GM23338 (cell line): ENCODE results near the gene PTPN13. TPM values are rescaled to one million over a fixed set of nuclear protein-coding genes. Genes with fewer than 3 reads are reported as not detected.

Experiments used
- ATAC-seq: fragments of 200-7000 bp; cut with Tn5 transposase; 3 replicates; pipeline ENCODE4 v1.9.1; 2020
- DNase-seq: peaks from one replicate; pipeline ENCODE4 v3.0.0-alpha.2; 2015; ENCODE audit warnings: low spot score
- H2AFZ ChIP-seq: fragments of 200-600 bp; sonication (generic); 2 replicates; pipeline ENCODE4 v1.8.0; 2016; ENCODE audit warnings: antibody characterized with exemption, mild to moderate bottlenecking, moderate library complexity
- H3F3A ChIP-seq: fragments of 200-600 bp; sonication (generic); replicated peaks from 2 replicates; pipeline ENCODE4 v1.8.0; 2017; ENCODE audit warnings: antibody characterized with exemption, mixed run types, low read depth
- H3K27ac ChIP-seq: fragments of 200-600 bp; sonication (generic); 2 replicates; pipeline ENCODE4 v1.6.1; 2016; ENCODE audit warnings: low read depth
- H3K27me3 ChIP-seq: fragments of 200-600 bp; sonication (generic); 2 replicates; pipeline ENCODE4 v1.8.0; 2016; ENCODE audit warnings: mild to moderate bottlenecking, mixed run types, moderate library complexity; ENCODE audit not compliant: insufficient read depth
- H3K36me3 ChIP-seq: fragments of 200-600 bp; sonication (generic); 2 replicates; pipeline ENCODE4 v1.8.0; 2016; ENCODE audit warnings: mild to moderate bottlenecking; ENCODE audit not compliant: insufficient read depth
- H3K4me1 ChIP-seq: fragments of 200-600 bp; sonication (generic); 2 replicates; pipeline ENCODE4 v1.8.0; 2016; ENCODE audit warnings: mild to moderate bottlenecking, moderate library complexity; ENCODE audit not compliant: insufficient read depth
- H3K4me2 ChIP-seq: fragments of 200-600 bp; sonication (generic); 2 replicates; pipeline ENCODE4 v1.7.1; 2017; ENCODE audit warnings: mixed run types
- H3K4me3 ChIP-seq: fragments of 200-600 bp; sonication (generic); 2 replicates; pipeline ENCODE4 v1.6.1; 2016; ENCODE audit warnings: mixed run types
- H3K79me2 ChIP-seq: fragments of 200-600 bp; sonication (generic); replicated peaks from 2 replicates; pipeline ENCODE4 v1.8.0; 2017; ENCODE audit warnings: mild to moderate bottlenecking; ENCODE audit not compliant: insufficient read depth
- H3K9me2 ChIP-seq: fragments of 200-600 bp; sonication (generic); 2 replicates; pipeline ENCODE4 v1.8.0; 2017; ENCODE audit not compliant: insufficient read depth
- H4K20me1 ChIP-seq: fragments of 200-600 bp; sonication (generic); replicated peaks from 2 replicates; pipeline ENCODE4 v1.8.0; 2017; ENCODE audit warnings: mild to moderate bottlenecking; ENCODE audit not compliant: insufficient read depth
- H3K27ac Mint-ChIP-seq: 2 replicates; pipeline ENCODE4 v1.8.0; 2020; ENCODE audit warnings: inconsistent platforms, mild to moderate bottlenecking, moderate library complexity, mixed read lengths
- H3K27me3 Mint-ChIP-seq: 3 replicates; pipeline ENCODE4 v1.8.0; 2022; ENCODE audit warnings: low read depth, mild to moderate bottlenecking, moderate library complexity, mixed read lengths, inconsistent platforms; ENCODE audit not compliant: insufficient read depth, poor library complexity
- H3K36me3 Mint-ChIP-seq: 3 replicates; pipeline ENCODE4 v1.8.0; 2021; ENCODE audit warnings: low read depth, mild to moderate bottlenecking, inconsistent platforms, moderate library complexity, mixed read lengths
- H3K4me1 Mint-ChIP-seq: 3 replicates; pipeline ENCODE4 v1.8.0; 2020; ENCODE audit warnings: mild to moderate bottlenecking, inconsistent platforms, mixed read lengths
- H3K4me3 Mint-ChIP-seq: 3 replicates; pipeline ENCODE4 v1.8.0; 2021; ENCODE audit warnings: moderate library complexity, mild to moderate bottlenecking, inconsistent platforms, mixed read lengths
- H3K9me3 Mint-ChIP-seq: 3 replicates; pipeline ENCODE4 v1.8.0; 2020; ENCODE audit warnings: moderate library complexity, mild to moderate bottlenecking, inconsistent platforms, mixed read lengths
- CREB1 ChIP-seq: fragments of 250-450 bp; sonication (Bioruptor Pico); IDR thresholded peaks from 2 replicates; pipeline ENCODE4 v1.5.0; 2020; ENCODE audit warnings: low read depth, mild to moderate bottlenecking, moderate library complexity
- ETS1 ChIP-seq: IDR thresholded peaks from 2 replicates; pipeline ENCODE4 v1.6.1; 2016; ENCODE audit warnings: antibody characterized with exemption
- EZH2 ChIP-seq: fragments of 200-600 bp; sonication (generic); IDR thresholded peaks from one replicate; pipeline ENCODE4 v1.8.0; 2017; ENCODE audit warnings: antibody characterized with exemption, mild to moderate bottlenecking, low read depth; ENCODE audit not compliant: unreplicated experiment
- EZH2phosphoT487 ChIP-seq: fragments of 200-600 bp; sonication (generic); IDR thresholded peaks from one replicate; pipeline ENCODE4 v1.8.1; 2018; ENCODE audit warnings: antibody characterized with exemption; ENCODE audit not compliant: unreplicated experiment
- JUNB ChIP-seq: IDR thresholded peaks from one replicate; pipeline ENCODE4 v1.6.1; 2016; ENCODE audit warnings: antibody characterized with exemption; ENCODE audit not compliant: unreplicated experiment
- NANOG ChIP-seq: IDR thresholded peaks from 2 replicates; pipeline ENCODE4 v1.6.1; 2016; ENCODE audit warnings: antibody characterized with exemption, borderline replicate concordance
- POLR2AphosphoS5 ChIP-seq: IDR thresholded peaks from 2 replicates; pipeline ENCODE4 v1.6.1; 2016; ENCODE audit warnings: antibody characterized with exemption, low read depth
- ZNF114 ChIP-seq: fragments of 250-450 bp; sonication (Bioruptor Pico); IDR thresholded peaks from 2 replicates; pipeline ENCODE4 v1.5.0; 2020; ENCODE audit warnings: mild to moderate bottlenecking, moderate library complexity
- ZNF331 ChIP-seq: fragments of 250-450 bp; sonication (Bioruptor Pico); IDR thresholded peaks from 2 replicates; pipeline ENCODE4 v1.5.0; 2020; ENCODE audit warnings: low read depth, mild to moderate bottlenecking, moderate library complexity
- polyA plus RNA-seq: library from polyadenylated mRNA; unstranded; fragments of >200 nt; fragmentation: Nextera tagmentation; extraction: Ambion mirVana; gene quantifications from 2 replicates; pipeline ENCODE4 v1.2.1, GENCODE V29; 2016
- total RNA-seq: library from RNA; depleted of rRNA; stranded (reverse); fragments of >200 nt; shearing (Covaris generic); gene quantifications from 2 replicates; pipeline ENCODE4 v1.2.3, GENCODE V29; 2014
- TF ChIP-seq, protein P1 (sequence below): fragments of 250-450 bp; sonication (Bioruptor Pico); IDR thresholded peaks from 2 replicates; pipeline ENCODE4 v1.5.0; 2020; ENCODE audit warnings: mild to moderate bottlenecking, moderate library complexity

Gene PTPN13
- total and polyA plus RNA-seq, 2 experiments from 2014 or later: 12.6 to 49.9 TPM

DNA sequence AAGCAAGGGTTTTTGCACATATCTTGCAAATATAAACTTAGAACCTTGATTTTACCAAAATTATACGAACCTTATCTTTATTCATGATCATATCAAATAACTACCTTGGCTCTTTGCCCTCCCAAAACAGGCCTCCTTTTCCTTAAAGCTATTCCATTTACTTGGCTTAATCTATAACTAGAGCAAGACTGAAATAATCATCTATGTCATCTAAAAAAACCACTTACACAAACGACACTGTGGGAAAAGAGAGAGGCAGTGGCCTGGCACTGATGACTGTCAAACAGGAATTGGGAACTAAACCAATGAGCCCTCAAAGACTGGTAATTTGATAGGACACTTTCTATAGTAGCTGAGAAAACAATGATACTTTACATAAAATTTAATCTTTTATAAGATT is 11.7 kb upstream of the PTPN13 start (continued):
- TF ChIP-seq CREB1 (CRISPR knock-in tag) (no peak), NANOG (no peak), ZNF331 (CRISPR knock-in tag) (no peak), EZH2phosphoT487 (no peak)

DNA sequence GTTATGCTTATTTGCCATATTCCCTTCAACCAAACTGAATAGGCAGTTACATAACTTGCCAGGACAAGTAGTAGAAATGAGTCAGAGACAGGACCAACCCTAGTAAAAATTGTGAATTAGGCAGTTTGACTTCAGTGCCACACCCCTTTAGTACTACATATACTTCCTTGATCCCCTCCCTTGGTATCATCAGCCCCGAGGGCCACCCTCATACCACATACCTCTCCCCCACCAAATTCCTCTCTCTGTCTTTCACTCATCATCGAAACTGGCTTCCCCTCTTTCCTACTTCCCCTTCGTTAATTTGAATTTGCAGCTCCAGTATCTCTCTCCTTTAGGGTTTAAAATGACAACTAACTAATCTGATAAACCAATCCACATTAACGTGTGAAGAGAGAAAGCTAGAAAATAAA is 7.9 kb upstream of the PTPN13 start:
- peak; percentile 88 for ATAC-seq
- peak overlapping the region; percentile 54; the same call in 1 of the 2 replicates for H3K27ac Mint-ChIP-seq
- H4K20me1 ChIP-seq: no peaks in the 10 kb centered on the region

DNA sequence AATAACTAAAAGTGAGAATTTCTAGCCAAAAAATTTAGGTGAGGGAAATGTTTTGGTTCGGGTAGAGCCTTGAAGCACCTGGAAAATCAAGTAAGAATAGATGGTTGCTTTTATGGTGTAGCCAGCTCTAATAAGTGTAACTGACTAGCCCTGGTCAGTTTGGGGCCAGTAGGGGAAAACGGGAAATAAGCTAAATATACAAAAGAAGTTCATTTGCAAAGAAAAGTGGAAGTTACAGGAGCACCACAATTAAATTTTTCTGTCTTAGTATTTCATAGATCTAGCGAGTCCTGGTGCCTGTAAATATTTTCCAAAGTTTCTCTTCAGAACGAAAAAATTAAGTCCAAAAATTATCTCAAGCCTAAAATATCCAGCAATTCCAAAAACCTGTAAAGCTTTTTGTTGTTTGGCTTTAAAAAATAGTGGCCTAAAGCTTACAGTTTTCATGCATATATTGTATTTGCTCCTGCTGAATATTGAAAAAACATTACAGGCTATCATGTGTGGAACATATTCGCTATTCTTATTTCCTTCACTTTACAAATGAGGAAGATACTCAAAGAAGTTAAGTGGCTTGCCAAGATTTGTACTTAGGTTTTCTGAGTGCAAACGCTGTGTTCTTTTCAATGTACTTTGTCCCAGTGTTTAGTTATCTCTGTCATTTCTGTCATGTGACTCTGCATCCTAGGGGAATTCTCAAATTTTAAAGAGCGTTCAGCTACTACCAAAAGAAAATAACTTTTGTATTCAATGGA is 7.3 kb upstream of the PTPN13 start:
- H3K9me2 ChIP-seq: no peaks in the 10 kb centered on the region
- H3K27ac Mint-ChIP-seq: peak overlapping the region; percentile 54
- peaks cover 7% of the 10 kb centered on the region; the same call in 1 of the 2 replicates for H3K4me1 ChIP-seq
- no peaks in the 10 kb centered on the region for H3K36me3 Mint-ChIP-seq
- H3K4me3 Mint-ChIP-seq: no peak overlapping the region
- peak overlapping the region; percentile 4; the same call in 1 of the 2 replicates for H3K27ac ChIP-seq
- DNase-seq (no peak), ATAC-seq (no peak)
- H3F3A ChIP-seq: no peaks in the 10 kb centered on the region
- H4K20me1 ChIP-seq: no peaks in the 10 kb centered on the region
- H3K27me3 ChIP-seq: no peaks in the 10 kb centered on the region
- peak overlapping the region; percentile 5 for H3K4me2 ChIP-seq
- H3K79me2 ChIP-seq: no peaks in the 10 kb centered on the region
- no peak overlapping the region for H3K4me3 ChIP-seq
- H3K4me1 Mint-ChIP-seq: peaks cover 15% of the 10 kb centered on the region
- H3K9me3 Mint-ChIP-seq: no peaks in the 10 kb centered on the region
- H2AFZ ChIP-seq: no peak overlapping the region
- no peaks in the 10 kb centered on the region for H3K36me3 ChIP-seq
- H3K27me3 Mint-ChIP-seq: peaks cover 3% of the 10 kb centered on the region
- TF ChIP-seq POLR2AphosphoS5 (no peak), ZNF331 (CRISPR knock-in tag) (no peak), ETS1 (no peak), NANOG (no peak)
- TF ChIP-seq, protein P1, sequence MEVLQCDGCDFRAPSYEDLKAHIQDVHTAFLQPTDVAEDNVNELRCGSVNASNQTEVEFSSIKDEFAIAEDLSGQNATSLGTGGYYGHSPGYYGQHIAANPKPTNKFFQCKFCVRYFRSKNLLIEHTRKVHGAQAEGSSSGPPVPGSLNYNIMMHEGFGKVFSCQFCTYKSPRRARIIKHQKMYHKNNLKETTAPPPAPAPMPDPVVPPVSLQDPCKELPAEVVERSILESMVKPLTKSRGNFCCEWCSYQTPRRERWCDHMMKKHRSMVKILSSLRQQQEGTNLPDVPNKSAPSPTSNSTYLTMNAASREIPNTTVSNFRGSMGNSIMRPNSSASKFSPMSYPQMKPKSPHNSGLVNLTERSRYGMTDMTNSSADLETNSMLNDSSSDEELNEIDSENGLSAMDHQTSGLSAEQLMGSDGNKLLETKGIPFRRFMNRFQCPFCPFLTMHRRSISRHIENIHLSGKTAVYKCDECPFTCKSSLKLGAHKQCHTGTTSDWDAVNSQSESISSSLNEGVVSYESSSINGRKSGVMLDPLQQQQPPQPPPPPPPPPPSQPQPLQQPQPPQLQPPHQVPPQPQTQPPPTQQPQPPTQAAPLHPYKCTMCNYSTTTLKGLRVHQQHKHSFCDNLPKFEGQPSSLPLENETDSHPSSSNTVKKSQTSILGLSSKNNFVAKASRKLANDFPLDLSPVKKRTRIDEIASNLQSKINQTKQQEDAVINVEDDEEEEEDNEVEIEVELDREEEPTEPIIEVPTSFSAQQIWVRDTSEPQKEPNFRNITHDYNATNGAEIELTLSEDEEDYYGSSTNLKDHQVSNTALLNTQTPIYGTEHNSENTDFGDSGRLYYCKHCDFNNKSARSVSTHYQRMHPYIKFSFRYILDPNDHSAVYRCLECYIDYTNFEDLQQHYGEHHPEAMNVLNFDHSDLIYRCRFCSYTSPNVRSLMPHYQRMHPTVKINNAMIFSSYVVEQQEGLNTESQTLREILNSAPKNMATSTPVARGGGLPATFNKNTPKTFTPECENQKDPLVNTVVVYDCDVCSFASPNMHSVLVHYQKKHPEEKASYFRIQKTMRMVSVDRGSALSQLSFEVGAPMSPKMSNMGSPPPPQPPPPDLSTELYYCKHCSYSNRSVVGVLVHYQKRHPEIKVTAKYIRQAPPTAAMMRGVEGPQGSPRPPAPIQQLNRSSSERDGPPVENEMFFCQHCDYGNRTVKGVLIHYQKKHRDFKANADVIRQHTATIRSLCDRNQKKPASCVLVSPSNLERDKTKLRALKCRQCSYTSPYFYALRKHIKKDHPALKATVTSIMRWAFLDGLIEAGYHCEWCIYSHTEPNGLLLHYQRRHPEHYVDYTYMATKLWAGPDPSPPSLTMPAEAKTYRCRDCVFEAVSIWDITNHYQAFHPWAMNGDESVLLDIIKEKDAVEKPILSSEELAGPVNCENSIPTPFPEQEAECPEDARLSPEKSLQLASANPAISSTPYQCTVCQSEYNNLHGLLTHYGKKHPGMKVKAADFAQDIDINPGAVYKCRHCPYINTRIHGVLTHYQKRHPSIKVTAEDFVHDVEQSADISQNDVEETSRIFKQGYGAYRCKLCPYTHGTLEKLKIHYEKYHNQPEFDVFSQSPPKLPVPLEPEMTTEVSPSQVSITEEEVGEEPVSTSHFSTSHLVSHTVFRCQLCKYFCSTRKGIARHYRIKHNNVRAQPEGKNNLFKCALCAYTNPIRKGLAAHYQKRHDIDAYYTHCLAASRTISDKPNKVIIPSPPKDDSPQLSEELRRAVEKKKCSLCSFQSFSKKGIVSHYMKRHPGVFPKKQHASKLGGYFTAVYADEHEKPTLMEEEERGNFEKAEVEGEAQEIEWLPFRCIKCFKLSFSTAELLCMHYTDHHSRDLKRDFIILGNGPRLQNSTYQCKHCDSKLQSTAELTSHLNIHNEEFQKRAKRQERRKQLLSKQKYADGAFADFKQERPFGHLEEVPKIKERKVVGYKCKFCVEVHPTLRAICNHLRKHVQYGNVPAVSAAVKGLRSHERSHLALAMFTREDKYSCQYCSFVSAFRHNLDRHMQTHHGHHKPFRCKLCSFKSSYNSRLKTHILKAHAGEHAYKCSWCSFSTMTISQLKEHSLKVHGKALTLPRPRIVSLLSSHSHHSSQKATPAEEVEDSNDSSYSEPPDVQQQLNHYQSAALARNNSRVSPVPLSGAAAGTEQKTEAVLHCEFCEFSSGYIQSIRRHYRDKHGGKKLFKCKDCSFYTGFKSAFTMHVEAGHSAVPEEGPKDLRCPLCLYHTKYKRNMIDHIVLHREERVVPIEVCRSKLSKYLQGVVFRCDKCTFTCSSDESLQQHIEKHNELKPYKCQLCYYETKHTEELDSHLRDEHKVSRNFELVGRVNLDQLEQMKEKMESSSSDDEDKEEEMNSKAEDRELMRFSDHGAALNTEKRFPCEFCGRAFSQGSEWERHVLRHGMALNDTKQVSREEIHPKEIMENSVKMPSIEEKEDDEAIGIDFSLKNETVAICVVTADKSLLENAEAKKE (CRISPR knock-in tag): no peak

More for the DNA sequence above, 7.9 kb upstream of the PTPN13 start:
- peaks cover 3% of the 10 kb centered on the region for H3K27me3 Mint-ChIP-seq
- Histone ChIP-seq H3K4me1 (peaks cover 7% of the 10 kb centered on the region; the same call in 1 of the 2 replicates), H3K4me3 (no peak overlapping the region), H2AFZ (no peak overlapping the region), H3K4me2 (peak overlapping the region; percentile 5), H3K9me2 (no peaks in the 10 kb centered on the region), H3K27ac (0 out of 2 replicates have a peak overlapping the region, but pooled peaks have one; percentile 4), H3K27me3 (no peaks in the 10 kb centered on the region), H3K79me2 (no peaks in the 10 kb centered on the region), H3F3A (no peaks in the 10 kb centered on the region), H3K36me3 (no peaks in the 10 kb centered on the region)
- no peaks in the 10 kb centered on the region for H3K9me3 Mint-ChIP-seq
- TF ChIP-seq NANOG: no peak
- no peak for TF ChIP-seq EZH2phosphoT487
- no peak for TF ChIP-seq JUNB
- no peak for TF ChIP-seq ZNF331 (CRISPR knock-in tag)
- TF ChIP-seq POLR2AphosphoS5: no peak
- TF ChIP-seq ZNF114 (CRISPR knock-in tag): no peak
- no peak for TF ChIP-seq EZH2
- no peaks in the 10 kb centered on the region for H3K36me3 Mint-ChIP-seq
- no peak overlapping the region for H3K4me3 Mint-ChIP-seq
- DNase-seq: peak; percentile 57
- peaks cover 15% of the 10 kb centered on the region for H3K4me1 Mint-ChIP-seq
